Urothelium cell line (cell line): ENCODE data around the gene ADRM1.

ENCODE experiments used
- DNase-seq: peaks from one replicate; pipeline ENCODE4 v3.0.0; 2011; ENCODE audit warnings: low spot score, mixed read lengths
- FAIRE-seq: peaks from 2 replicates; lab custom pipeline; 2011; peaks lifted over from hg19 to GRCh38; lab: Jason Lieb, UNC

The ADRM1 gene

DNA sequence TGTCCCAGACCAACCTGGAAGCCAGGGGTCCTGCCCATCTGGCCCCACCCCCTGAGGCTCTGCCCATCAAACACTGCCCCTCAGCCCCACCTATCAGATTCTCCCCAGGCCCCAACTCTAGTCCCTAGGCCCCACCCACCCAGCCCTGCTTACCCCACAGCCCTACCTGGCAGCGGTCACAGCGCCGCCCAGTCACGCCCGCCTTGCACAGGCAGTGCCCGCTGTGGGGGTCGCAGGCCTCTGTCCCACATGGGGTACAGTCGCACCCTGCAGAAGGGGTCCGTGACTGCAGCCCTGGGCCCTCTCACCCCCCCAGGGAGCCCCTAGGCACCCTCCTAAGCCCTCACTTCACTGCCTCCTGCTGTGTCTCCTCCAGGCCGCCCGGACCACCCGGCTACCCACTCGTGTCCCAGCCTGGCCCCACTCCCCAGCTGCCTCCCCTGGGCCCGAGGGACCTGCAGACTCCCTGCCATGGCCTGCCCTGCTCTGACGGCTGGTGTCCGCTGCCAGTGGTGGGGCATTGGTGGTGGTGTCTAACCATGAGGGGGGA, 19.8 kb downstream of the ADRM1 start:
- no peak for DNase-seq
- FAIRE-seq = peak; percentile 61

GRCh38 chr20:62323146-62323979, 20.6 kb downstream of the ADRM1 start:
- FAIRE-seq = no peak
- no peak for DNase-seq

DNA sequence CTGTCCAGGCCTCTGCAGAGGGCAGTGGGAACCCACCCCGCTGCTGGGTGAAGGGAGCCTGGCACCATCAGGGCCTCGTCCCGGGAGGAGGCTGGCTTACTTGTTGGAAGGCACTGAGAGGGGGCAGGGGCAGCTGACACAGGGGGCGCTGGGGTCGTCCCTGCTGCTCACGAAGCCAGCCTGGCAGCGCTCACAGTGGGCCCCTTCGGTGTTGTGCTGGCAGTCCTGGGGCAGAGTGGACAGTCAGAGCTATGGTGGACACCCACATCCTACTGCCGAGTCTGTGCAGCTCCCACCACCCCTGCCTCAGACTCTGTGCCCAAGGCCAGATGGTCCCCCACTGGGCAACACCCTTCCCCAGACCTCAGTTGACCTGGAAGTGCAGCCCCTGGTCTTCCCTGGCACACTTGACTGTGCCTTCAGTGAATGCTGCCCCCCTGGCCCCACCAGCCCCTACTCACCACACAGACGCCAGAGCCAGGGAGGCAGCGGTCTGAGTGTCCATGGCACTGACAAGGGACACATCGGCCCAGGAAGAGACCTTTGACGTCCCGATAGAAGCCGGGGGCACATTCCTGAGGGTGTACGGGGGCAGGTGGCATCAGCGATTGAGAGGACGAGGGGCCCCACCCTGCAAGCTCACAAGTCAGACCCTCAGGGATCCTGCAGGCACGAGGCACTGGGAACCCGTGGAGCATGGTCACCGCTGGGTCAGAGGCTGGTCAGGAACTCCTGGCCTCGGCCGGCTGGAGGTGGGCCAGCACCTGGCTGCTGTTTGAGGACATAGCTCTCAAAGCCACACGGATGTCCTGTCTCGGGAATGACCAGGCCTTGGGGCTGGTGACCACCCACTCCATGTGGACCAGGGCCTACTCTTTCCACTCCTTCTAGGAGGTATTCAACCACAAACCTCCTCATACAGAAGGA, 21.4 kb downstream of the ADRM1 start:
- FAIRE-seq (no peak), DNase-seq (no peak)

- DNase-seq (no peak), FAIRE-seq (peak; percentile 37)
Measured at GRCh38 chr20:62325172-62325905, 22.5 kb downstream of the ADRM1 start.

GRCh38 chr20:62326559-62326958, 23.8 kb downstream of the ADRM1 start:
- peak; percentile 27 for FAIRE-seq
- DNase-seq = no peak

GRCh38 chr20:62326959-62327725, 24.3 kb downstream of the ADRM1 start:
- FAIRE-seq = peak; percentile 65
- no peak for DNase-seq

- DNase-seq = no peak
- no peak for FAIRE-seq
Measured at GRCh38 chr20:62327726-62328495, 25.1 kb downstream of the ADRM1 start.

- DNase-seq (no peak), FAIRE-seq (peak; percentile 35)
Measured at GRCh38 chr20:62328684-62329388, 26.0 kb downstream of the ADRM1 start.

DNA sequence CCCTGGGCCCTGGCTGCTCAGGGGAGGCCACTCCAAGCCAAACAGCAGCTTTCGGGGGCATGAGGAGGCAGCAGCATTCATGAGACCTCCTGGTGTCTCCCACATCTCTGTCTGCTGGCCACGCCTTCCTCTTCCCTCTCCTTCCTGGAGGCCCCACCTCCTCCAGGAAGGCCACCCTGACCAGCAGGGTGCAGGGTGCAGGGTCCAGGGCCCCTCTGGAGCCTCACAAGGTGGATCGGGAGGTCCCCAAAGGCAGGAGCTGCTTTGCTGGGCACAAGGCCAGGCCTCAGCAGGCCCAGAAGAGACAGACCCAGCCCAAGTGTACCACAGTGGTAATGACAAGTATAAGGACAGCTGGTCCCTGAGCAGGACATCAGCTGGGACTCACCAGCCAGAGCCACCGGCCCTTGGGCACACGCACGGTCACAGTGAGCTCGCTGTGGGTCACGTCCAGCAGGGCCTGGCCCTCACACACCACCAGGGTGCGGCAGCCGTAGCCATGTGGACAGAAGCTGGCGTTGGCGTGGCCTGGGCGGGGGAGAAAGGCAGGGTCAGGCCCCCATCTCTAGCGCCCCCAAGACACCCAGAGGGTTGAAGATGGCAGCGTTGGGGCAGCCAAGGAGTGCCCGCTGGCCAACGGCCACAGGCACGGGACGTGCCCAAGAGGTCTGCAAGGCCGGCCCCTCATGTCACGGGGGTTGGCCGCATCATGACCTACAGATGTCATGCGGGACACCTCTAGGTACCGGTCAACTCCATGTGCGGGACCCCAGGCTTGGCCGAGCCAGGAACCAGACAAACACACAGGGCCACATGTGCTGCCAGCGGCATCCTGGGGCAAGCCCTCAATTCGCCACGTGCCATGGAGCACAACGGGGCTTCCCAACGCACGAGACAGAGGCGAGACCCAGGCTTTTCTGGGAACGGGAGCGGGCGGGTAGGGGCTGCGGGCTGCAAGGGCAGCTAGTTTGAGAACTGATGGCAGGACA, 26.9 kb downstream of the ADRM1 start:
- peak; percentile 50 for FAIRE-seq
- no peak for DNase-seq

DNA sequence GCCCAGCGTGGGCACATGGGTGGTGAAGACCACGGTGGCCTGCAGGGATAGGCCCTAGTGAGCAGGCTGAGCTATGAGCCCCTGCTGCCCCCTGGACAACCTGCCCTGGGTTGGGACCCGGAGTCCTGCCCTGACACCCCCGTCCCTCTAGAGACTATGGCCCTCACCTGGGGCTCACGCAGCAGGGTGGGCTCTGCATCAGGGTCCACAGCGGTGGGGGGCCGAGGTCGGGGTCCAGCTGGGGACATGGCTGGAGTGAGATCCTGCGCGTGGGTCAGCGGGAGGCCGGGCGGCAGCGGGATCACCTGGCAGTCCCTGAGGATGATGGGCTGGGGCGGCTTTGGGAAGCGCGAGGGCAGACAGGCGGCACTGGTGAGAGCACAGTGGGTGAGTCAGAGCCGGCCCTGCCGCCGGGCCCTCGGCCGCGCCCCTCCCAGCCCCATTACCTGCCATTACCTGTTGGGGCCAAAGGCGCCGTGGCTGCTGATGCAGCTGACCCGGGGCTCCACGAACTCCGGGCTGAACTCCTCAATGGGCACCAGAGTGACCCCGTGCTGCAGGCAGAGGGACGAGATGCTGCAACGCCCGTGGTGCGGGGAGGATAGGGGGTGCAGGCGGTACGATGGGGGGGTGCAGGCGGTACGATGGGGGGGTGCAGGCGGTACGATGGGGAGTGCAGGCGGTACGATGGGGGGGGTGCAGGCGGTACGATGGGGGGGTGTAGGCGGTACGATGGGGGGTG, 27.9 kb downstream of the ADRM1 start:
- FAIRE-seq (no peak), DNase-seq (no peak)

DNA sequence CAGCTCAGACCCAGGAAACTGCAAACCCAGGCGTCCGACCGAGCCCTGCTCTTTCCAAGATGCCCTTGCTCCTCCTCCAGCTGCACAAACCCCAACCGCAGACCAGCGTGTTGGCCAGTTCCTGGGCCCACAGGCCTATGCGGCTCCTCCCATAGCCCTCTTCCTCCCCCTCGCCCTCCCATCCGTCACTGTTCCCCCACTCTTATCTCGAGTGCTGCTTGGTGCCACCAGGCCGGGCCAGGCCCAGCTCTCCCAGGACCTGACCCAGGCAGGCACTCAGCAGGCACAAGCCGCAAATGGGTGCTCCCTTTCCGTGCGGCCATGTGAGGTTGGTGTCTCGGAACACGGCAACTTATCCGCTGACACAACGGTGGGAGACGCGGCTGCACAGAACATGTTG, 28.6 kb downstream of the ADRM1 start:
- no peak for FAIRE-seq
- DNase-seq = no peak

DNA sequence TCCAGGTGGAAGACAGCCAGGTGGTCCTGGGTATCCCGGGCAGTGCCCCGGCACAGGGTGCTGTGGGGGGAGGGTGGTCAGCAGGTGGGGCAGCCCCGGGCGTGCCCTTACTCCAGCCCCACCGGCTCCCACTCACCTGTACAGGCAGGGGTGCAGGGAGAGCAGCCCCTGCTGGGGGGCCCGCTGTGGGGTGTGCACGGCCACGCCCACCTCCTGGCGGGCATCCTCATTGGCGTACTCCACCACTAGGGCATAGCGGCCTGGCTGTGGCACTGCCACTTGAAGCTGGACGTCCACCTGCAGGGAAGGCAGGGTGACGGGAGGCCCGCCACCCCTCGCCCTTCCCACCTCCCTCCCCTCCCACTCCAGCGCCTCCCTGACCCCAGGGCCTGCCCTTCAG, 29.6 kb downstream of the ADRM1 start:
- no peak for DNase-seq

DNA sequence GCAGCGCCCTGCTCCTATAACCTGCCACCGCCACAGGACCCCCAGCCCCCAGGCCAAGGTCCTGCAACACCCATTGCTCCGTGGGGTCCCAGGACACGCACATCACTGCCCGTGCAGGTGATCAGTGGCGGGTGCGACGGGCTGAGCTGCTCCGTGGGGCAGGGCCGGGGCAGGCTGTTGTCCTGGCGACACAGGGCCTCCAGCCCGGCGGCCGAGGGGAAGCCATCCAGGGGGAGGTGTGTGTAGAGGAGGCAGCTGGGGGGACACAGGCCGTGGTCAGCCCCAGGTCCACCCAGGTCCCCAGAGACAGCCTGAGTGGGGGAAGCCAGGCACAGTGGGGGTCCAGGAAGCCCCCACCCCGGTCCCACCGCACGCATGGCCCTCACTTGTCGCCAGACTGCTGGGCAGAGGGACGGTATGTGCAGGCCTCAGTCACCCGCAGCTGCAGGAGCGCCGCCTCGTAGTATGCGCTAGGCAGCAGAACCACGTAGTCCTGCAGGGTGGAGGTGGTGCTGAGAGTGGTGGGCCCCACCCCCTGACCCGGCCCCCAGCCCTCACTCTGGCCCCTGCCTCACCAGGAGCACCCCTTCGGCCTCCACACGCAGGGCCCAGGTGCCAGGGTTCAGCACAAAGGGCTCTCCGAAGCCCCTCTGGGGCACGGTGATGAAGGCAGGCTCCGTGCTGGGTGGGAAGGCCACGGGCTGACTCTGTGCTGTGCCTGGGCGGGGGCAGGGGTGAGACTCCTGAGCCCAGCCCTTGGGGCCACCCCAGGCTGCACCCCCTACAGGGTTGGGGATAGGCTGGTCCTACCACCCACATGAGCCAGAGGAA, 30.4 kb downstream of the ADRM1 start:
- FAIRE-seq (no peak), DNase-seq (no peak)

More for the DNA sequence above, 29.6 kb downstream of the ADRM1 start:
- FAIRE-seq = no peak

GRCh38 chr20:62333820-62334595, 31.2 kb downstream of the ADRM1 start:
- FAIRE-seq = no peak

DNA sequence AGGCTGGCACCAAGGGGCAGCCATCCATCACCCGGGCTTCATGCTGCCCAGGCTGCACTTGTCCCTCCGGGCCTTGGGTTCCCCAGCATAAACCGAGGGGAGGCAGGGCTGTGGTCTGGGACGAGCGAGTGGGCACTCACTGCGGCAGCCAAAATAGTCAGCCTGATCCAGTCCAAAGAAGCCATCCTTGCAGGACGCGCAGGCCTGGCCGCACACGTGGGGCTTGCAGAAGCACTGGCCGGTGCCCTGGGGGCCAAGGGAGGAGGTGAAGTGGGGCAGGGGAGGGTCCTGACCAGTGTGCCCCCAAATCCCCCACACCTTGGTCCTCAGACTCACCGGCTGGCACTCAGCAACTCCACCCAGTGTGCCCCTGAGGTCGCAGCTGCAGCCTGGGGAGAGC, 32.1 kb downstream of the ADRM1 start:
- no peak for DNase-seq
- FAIRE-seq = no peak

More at GRCh38 chr20:62333820-62334595, 31.2 kb downstream of the ADRM1 start:
- no peak for DNase-seq
